ENCODE data around the gene GAS5. TPM values are rescaled to one million over a fixed set of nuclear protein-coding genes. Genes with fewer than 3 reads are reported as not detected.

Gene GAS5
- total RNA-seq, 1 experiment from 2014 or later: 798 TPM

- Histone ChIP-seq H3K9ac (ENCODE audit: low read length) (no peak overlapping the region), H3K4me3 (replicated peaks in 1 of 2; ENCODE audit: low read depth in 1 of 2, low read length in 2 of 2) (no peak overlapping the region), H3K4me1 (ENCODE audit: control insufficient read depth in 1 of 2, insufficient read depth in 2 of 2, low read length in 2 of 2) (no peaks in the 10 kb centered on the region), H3K79me2 (ENCODE audit: insufficient read depth, low read length) (no peaks in the 10 kb centered on the region), H3K4me2 (ENCODE audit: low read length) (no peak overlapping the region), H2AFZ (ENCODE audit: low read depth, low read length, poor library complexity, severe bottlenecking) (no peak overlapping the region), H4K20me1 (ENCODE audit: insufficient read depth) (no peaks in the 10 kb centered on the region), H3K27me3 (ENCODE audit: insufficient read depth, low read length) (no peaks in the 10 kb centered on the region), H3K9me2 (ENCODE audit: insufficient read depth) (no peaks in the 10 kb centered on the region), H3K9me3 (ENCODE audit: control insufficient read depth in 1 of 2, insufficient read depth in 1 of 2, low read depth in 1 of 2, low read length in 2 of 2) (no peaks in the 10 kb centered on the region), H3K27ac (ENCODE audit: low read depth, low read length) (no peak overlapping the region), H3K36me3 (ENCODE audit: control insufficient read depth in 1 of 2, insufficient read depth in 2 of 2, low read length in 2 of 2) (no peaks in the 10 kb centered on the region)
- ChIA-PET POLR2A (no interaction called here), CTCF (no interaction called here), RAD21 (ENCODE audit: low non-redundant PET in 1 of 2, low total read pairs in 2 of 2, uncharacterized antibody in 2 of 2, unreplicated experiment in 2 of 2) (no interaction called here)
- ATAC-seq (no peak), DNase-seq (ENCODE audit: low read depth, low spot score) (no peak)
- intact Hi-C loops (cut with micrococcal nuclease): no loop called here
- TF ChIP-seq POLR2AphosphoS5 (IDR thresholded peaks at IDR 0.05; ENCODE audit: low read depth, low read length) (no peak), REST (IDR thresholded peaks at IDR 0.05; ENCODE audit: low read depth) (peak; percentile 9; the same call in 1 of the 2 replicates)
- BruUV-seq (replicated peaks): no TSS peak
These were observed 47.8 kb upstream of the GAS5 start for GRCh38 chr1:173915596-173915995.

GRCh38 chr1:173914366-173914871, 46.6 kb upstream of the GAS5 start:
- no peak overlapping the region for H3K27ac ChIP-seq (ENCODE audit: low read depth, low read length)
- no TSS peak for BruUV-seq (replicated peaks)
- H3K79me2 ChIP-seq (ENCODE audit: insufficient read depth, low read length): no peaks in the 10 kb centered on the region
- no peak overlapping the region for H3K4me2 ChIP-seq (ENCODE audit: low read length)
- H3K4me3 ChIP-seq (replicated peaks in 1 of 2; ENCODE audit: low read depth in 1 of 2, low read length in 2 of 2): no peak overlapping the region
- no peak overlapping the region for H2AFZ ChIP-seq (ENCODE audit: low read depth, low read length, poor library complexity, severe bottlenecking)
- H3K36me3 ChIP-seq (ENCODE audit: control insufficient read depth in 1 of 2, insufficient read depth in 2 of 2, low read length in 2 of 2): no peaks in the 10 kb centered on the region
- no peak overlapping the region for H3K9ac ChIP-seq (ENCODE audit: low read length)
- H3K4me1 ChIP-seq (ENCODE audit: control insufficient read depth in 1 of 2, insufficient read depth in 2 of 2, low read length in 2 of 2): no peaks in the 10 kb centered on the region
- intact Hi-C loops (cut with micrococcal nuclease): no loop called here
- no peaks in the 10 kb centered on the region for H3K9me3 ChIP-seq (ENCODE audit: control insufficient read depth in 1 of 2, insufficient read depth in 1 of 2, low read depth in 1 of 2, low read length in 2 of 2)
- ChIA-PET RAD21 (ENCODE audit: low non-redundant PET in 1 of 2, low total read pairs in 2 of 2, uncharacterized antibody in 2 of 2, unreplicated experiment in 2 of 2) (no interaction called here), POLR2A (no interaction called here), CTCF (no interaction called here)
- H3K9me2 ChIP-seq (ENCODE audit: insufficient read depth): no peaks in the 10 kb centered on the region
- H4K20me1 ChIP-seq (ENCODE audit: insufficient read depth): no peaks in the 10 kb centered on the region
- ATAC-seq: peak; percentile 97
- peak; percentile 48 for DNase-seq (ENCODE audit: low read depth, low spot score)
- H3K27me3 ChIP-seq (ENCODE audit: insufficient read depth, low read length): no peaks in the 10 kb centered on the region
- TF ChIP-seq RAD21 (IDR thresholded peaks at IDR 0.05; ENCODE audit: low read depth): peak; percentile 59
- TF ChIP-seq CBX3 (IDR thresholded peaks at IDR 0.05; ENCODE audit: low read depth): peak; percentile 32; the same call in 1 of the 2 replicates
- no peak for TF ChIP-seq SIN3A (IDR thresholded peaks at IDR 0.05; ENCODE audit: low read depth)
- no peak for TF ChIP-seq SP1 (IDR thresholded peaks at IDR 0.05; ENCODE audit: low read depth)
- no peak for TF ChIP-seq REST (IDR thresholded peaks at IDR 0.05; ENCODE audit: low read depth)
- TF ChIP-seq ELF1 (IDR thresholded peaks at IDR 0.05; ENCODE audit: borderline replicate concordance, low read depth): no peak
- peak; percentile 41 to 94 (median 90); a peak in 5 of 6 replicates for TF ChIP-seq CTCF (IDR thresholded peaks at IDR 0.05 in 2 of 3, conservative IDR thresholded peaks at IDR 0.05 in 1 of 3; ENCODE audit: borderline replicate concordance in 1 of 3, insufficient read depth in 1 of 3, low read depth in 2 of 3, low read length in 2 of 3)
- peak; percentile 19 for TF ChIP-seq TCF7L2 (IDR thresholded peaks at IDR 0.05; ENCODE audit: borderline replicate concordance, extremely low read depth, insufficient read depth, insufficient read length)
- TF ChIP-seq ATF3 (IDR thresholded peaks at IDR 0.05): no peak

Measured in HCT116 (cell line).